ENCODE results near the gene TLR2.

GRCh38 chr4:153706519-153706918, 22.4 kb downstream of the TLR2 start:
- TF ChIP-seq CTCF (conservative IDR thresholded peaks at IDR 0.05; ENCODE audit: low read length), result no peak
- no peak for TF ChIP-seq EZH2phosphoT487 (IDR thresholded peaks at IDR 0.05; ENCODE audit: borderline replicate concordance)

Data from Loucy (cell line).